AG09319 (cell line): ENCODE data around the gene FOXK1.

ENCODE experiments used
- DNase-seq: peaks from one replicate; pipeline ENCODE4 v3.0.0-alpha.2; 2010; ENCODE audit warnings: low read depth; ENCODE audit errors: extremely low read depth
- TF ChIP-seq, protein P1 (sequence below): IDR thresholded peaks from 2 replicates; pipeline ENCODE4 v1.5.1; 2011; ENCODE audit warnings: low read depth, mild to moderate bottlenecking, inconsistent platforms, low read length, moderate library complexity

The FOXK1 gene

GRCh38 chr7:4803397-4804241, 121.5 kb downstream of the FOXK1 start:
- TF ChIP-seq, protein P1, sequence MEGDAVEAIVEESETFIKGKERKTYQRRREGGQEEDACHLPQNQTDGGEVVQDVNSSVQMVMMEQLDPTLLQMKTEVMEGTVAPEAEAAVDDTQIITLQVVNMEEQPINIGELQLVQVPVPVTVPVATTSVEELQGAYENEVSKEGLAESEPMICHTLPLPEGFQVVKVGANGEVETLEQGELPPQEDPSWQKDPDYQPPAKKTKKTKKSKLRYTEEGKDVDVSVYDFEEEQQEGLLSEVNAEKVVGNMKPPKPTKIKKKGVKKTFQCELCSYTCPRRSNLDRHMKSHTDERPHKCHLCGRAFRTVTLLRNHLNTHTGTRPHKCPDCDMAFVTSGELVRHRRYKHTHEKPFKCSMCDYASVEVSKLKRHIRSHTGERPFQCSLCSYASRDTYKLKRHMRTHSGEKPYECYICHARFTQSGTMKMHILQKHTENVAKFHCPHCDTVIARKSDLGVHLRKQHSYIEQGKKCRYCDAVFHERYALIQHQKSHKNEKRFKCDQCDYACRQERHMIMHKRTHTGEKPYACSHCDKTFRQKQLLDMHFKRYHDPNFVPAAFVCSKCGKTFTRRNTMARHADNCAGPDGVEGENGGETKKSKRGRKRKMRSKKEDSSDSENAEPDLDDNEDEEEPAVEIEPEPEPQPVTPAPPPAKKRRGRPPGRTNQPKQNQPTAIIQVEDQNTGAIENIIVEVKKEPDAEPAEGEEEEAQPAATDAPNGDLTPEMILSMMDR = no peak
- no peak for DNase-seq

- TF ChIP-seq, protein P1 = no peak
- DNase-seq = no peak
Observed at GRCh38 chr7:4805110-4805983, 123.3 kb downstream of the FOXK1 start.

GRCh38 chr7:4805984-4806300, 123.8 kb downstream of the FOXK1 start:
- TF ChIP-seq, protein P1 = no peak
- no peak for DNase-seq

DNA sequence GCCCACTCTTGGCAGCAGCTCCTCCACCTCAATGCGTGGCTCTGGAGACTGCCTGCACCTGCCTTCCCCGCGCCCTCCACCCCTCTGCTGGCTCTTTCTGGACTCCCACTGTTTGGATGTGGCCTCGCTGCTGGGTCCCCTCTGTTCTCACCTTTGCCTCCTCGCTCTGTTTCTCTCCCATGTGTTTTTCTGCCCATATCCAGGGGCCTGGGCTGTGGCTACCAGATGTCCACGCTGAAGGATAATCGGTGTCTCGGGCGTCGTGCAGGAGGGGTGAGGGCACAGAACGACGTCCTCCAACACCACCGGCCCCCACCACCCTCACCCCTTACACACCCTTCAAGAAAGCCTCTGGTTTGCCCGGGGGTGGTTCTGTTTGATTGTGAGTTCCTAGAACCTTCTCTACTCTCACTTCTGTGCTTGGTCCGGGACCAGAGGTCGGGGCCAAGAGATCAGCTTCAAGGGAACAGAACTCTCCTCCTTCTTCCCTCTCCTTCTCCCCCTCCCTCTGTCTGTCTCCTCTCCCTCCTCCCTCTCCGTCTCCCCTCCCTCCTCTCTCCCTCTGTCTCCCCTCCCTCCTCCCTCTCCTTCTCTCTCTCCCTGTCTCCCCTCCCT, 125.0 kb downstream of the FOXK1 start:
- no peak for DNase-seq
- TF ChIP-seq, protein P1 = no peak

DNA sequence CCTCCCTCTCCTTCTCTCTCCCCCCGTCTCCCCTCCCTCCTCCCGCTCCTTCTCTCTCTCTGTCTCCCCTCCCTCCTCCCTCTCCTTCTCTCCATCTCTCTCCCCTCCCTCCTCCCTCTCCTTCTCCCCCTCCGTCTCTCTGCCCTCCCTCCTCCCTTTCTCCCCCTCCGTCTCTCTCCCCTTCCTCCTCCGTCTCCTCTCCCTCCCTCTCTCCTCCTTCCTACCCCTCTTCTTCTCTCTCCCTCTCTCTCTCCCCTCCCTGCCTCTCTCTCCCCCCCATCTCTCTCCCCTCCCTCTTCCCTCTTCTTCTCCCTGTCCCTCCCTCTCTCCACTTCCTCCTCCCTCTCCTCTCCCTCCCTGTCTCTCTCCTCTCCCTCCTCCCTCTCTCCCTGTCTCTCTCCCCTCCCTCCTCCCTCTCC, 125.5 kb downstream of the FOXK1 start:
- TF ChIP-seq, protein P1 = no peak
- DNase-seq = no peak

DNA sequence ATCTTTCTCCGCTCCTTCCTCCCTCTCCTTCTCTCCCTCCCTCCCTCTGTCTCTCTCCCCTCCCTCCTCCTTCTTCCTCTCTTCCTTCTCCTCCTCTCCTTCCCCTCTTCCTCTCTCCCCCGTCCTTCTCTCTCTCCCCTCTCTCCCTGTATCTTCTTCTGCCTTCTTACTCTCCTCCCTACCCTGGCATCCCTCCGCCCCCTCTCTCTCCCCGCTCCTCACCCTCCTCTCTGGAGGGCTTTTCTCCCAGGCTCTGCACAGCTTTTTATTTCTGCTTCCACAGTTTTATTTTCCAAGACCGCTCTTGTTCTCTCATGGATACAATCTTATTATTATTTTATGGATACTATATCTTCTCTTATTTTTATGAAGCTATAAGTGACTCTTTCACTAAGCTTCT, 125.9 kb downstream of the FOXK1 start:
- TF ChIP-seq, protein P1 = no peak
- DNase-seq = no peak
